ENCODE data around the gene PLEKHA1.

PLEKHA1 gene

GRCh38 chr10:122419016-122419415 lies 44.5 kb downstream of the PLEKHA1 start:
- Histone ChIP-seq H3K9me3 (ENCODE audit: insufficient read depth, low read length, severe bottlenecking) (no peaks in the 10 kb centered on the region), H3K27me3 (ENCODE audit: insufficient read depth, low read length, poor library complexity) (no peaks in the 10 kb centered on the region), H3K4me1 (ENCODE audit: insufficient read depth, low read length) (peaks cover 12% of the 10 kb centered on the region), H3K36me3 (ENCODE audit: insufficient read depth, low read length) (peaks cover 27% of the 10 kb centered on the region), H3K4me3 (ENCODE audit: low read depth in 1 of 2, low read length in 2 of 2) (no peak overlapping the region), H2AFZ (ENCODE audit: low read depth, low read length) (no peak overlapping the region), H4K20me1 (ENCODE audit: insufficient read depth, low read length) (no peaks in the 10 kb centered on the region), H3K79me2 (ENCODE audit: insufficient read depth, low read length) (no peaks in the 10 kb centered on the region), H3K9ac (ENCODE audit: low read depth, low read length) (no peak overlapping the region), H3K4me2 (ENCODE audit: insufficient read depth, low read length) (no peak overlapping the region), H3K27ac (ENCODE audit: low read length) (no peak overlapping the region)
- DNase-seq (no peak), ATAC-seq (ENCODE audit: insufficient read depth, low read depth) (no peak)
- TF ChIP-seq EZH2 (IDR thresholded peaks at IDR 0.05; ENCODE audit: borderline replicate concordance, low read depth, low read length, severe bottlenecking), result no peak
- no peak for TF ChIP-seq CTCF (IDR thresholded peaks at IDR 0.05; ENCODE audit: borderline replicate concordance, extremely low read depth, low read length, poor library complexity, severe bottlenecking)

DNA sequence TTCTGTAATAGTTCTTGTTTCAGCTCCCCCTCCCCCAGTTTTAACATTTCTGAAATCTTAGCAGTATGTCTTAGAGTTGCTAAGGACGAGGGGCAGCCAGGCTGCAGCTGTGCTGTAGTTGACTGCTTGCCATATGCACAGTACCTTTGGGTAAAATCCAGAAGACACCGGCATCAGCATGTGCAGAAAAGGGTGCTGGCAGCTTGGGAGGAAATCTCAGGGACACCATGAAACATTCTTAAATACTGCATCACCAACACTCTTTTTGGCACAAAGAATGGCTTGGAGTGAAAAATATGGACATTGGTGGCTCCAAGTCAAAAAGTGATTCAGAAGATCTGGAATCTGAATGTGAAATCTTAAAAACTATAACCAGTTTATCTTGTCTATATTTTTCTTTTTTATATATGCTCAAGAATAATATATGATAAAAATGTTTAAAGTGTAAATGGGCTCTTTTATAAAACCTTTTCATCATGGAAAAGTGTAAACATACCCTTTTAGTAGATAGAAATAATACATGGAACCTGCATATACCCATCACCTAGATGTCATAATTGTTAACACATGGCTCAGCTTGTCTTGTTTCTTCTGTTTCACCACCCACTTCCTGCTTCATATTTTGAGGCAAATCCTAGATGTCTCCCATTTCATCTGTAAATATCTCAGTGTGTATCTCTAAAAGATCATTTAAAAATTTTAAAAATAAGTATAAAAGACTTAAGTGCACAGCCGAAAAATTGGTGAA lies 45.5 kb downstream of the PLEKHA1 start:
- no peaks in the 10 kb centered on the region for H3K27me3 ChIP-seq (ENCODE audit: insufficient read depth, low read length, poor library complexity)
- H3K27ac ChIP-seq (ENCODE audit: low read length), result no peak overlapping the region
- peaks cover 12% of the 10 kb centered on the region for H3K4me1 ChIP-seq (ENCODE audit: insufficient read depth, low read length)
- ATAC-seq (ENCODE audit: insufficient read depth, low read depth), result no peak
- no peak overlapping the region for H3K9ac ChIP-seq (ENCODE audit: low read depth, low read length)
- H3K4me2 ChIP-seq (ENCODE audit: insufficient read depth, low read length), result no peak overlapping the region
- H4K20me1 ChIP-seq (ENCODE audit: insufficient read depth, low read length), result no peaks in the 10 kb centered on the region
- H3K4me3 ChIP-seq (ENCODE audit: low read depth in 1 of 2, low read length in 2 of 2), result no peak overlapping the region
- no peaks in the 10 kb centered on the region for H3K9me3 ChIP-seq (ENCODE audit: insufficient read depth, low read length, severe bottlenecking)
- no peak for DNase-seq
- H2AFZ ChIP-seq (ENCODE audit: low read depth, low read length), result no peak overlapping the region
- H3K79me2 ChIP-seq (ENCODE audit: insufficient read depth, low read length), result no peaks in the 10 kb centered on the region
- H3K36me3 ChIP-seq (ENCODE audit: insufficient read depth, low read length), result peaks cover 26% of the 10 kb centered on the region
- TF ChIP-seq EZH2 (IDR thresholded peaks at IDR 0.05; ENCODE audit: borderline replicate concordance, low read depth, low read length, severe bottlenecking), result no peak
- no peak for TF ChIP-seq CTCF (IDR thresholded peaks at IDR 0.05; ENCODE audit: borderline replicate concordance, extremely low read depth, low read length, poor library complexity, severe bottlenecking)

DNA sequence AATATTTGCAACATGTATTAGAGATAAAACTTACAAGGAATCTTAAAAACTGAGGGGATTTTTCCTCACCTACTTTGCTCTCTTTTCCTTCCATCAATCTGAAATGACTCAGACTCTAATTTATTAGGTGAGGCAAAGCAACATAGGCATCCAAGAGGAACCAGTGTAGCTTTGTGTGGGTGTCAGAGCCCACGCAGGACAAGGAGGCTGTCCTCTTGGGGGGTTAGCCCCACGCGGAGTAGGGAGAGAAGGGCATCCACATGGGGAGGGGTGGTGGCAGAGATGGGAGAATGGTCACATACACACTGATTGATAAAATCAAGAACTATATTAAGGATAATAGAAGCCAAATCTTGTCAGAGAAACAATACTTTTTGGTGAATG lies 46.1 kb downstream of the PLEKHA1 start:
- Histone ChIP-seq H3K4me3 (ENCODE audit: low read depth in 1 of 2, low read length in 2 of 2) (no peak overlapping the region), H3K36me3 (ENCODE audit: insufficient read depth, low read length) (peaks cover 26% of the 10 kb centered on the region), H2AFZ (ENCODE audit: low read depth, low read length) (no peak overlapping the region), H3K9ac (ENCODE audit: low read depth, low read length) (no peak overlapping the region), H3K27ac (ENCODE audit: low read length) (no peak overlapping the region), H4K20me1 (ENCODE audit: insufficient read depth, low read length) (no peaks in the 10 kb centered on the region), H3K27me3 (ENCODE audit: insufficient read depth, low read length, poor library complexity) (no peaks in the 10 kb centered on the region), H3K4me2 (ENCODE audit: insufficient read depth, low read length) (no peak overlapping the region), H3K9me3 (ENCODE audit: insufficient read depth, low read length, severe bottlenecking) (no peaks in the 10 kb centered on the region), H3K4me1 (ENCODE audit: insufficient read depth, low read length) (peaks cover 12% of the 10 kb centered on the region), H3K79me2 (ENCODE audit: insufficient read depth, low read length) (no peaks in the 10 kb centered on the region)
- no peak for TF ChIP-seq EZH2 (IDR thresholded peaks at IDR 0.05; ENCODE audit: borderline replicate concordance, low read depth, low read length, severe bottlenecking)
- TF ChIP-seq CTCF (IDR thresholded peaks at IDR 0.05; ENCODE audit: borderline replicate concordance, extremely low read depth, low read length, poor library complexity, severe bottlenecking), result no peak
- DNase-seq, result no peak
- no peak for ATAC-seq (ENCODE audit: insufficient read depth, low read depth)

All from DND-41 (cell line).